ENCODE data around the gene VAMP3. TPM values are rescaled to one million over a fixed set of nuclear protein-coding genes. Genes with fewer than 3 reads are reported as not detected.

Gene VAMP3
- polyA plus RNA-seq, 4 donors: 51.8 to 117 (median 79.8) TPM

DNA sequence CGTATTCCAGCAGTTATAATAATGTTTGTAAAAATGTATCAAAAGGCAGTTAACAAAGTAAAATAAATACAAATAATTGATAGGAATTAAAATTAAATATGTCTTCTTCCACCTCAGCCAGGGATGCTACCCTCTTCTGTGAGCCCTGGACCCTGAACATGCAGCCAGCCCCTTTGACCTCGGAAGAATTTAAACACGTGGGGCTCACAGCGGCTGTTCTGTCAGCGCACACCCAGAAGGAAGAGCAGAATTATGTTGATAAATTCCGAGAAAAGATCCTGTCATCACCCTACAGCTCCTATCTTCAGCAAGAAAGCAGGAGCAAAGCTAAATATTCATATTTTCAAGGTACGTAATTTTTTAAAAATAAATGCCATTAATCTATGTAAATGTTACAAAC lies 55.3 kb downstream of the VAMP3 start:
- no peaks in the 10 kb centered on the region for H3K9me3 ChIP-seq (ENCODE audit: control insufficient read depth in 2 of 2, insufficient read depth in 1 of 2, low read depth in 1 of 2, low read length in 1 of 2)
- WGBS, 3 donors: 74 to 90% (median 87%) methylated on average over 7 of the region's 7 CpGs
- DNase-seq (no peak), FAIRE-seq (no peak)
- no peak overlapping the region for H3K27ac ChIP-seq (ENCODE audit: low read depth in 1 of 3, low read length in 2 of 3)
- no peaks in the 10 kb centered on the region for H3K27me3 ChIP-seq (ENCODE audit: control insufficient read depth in 3 of 3, insufficient read depth in 3 of 3, low read length in 3 of 3)
- H3K36me3 ChIP-seq (ENCODE audit: control insufficient read depth in 3 of 3, insufficient read depth in 2 of 3, low read depth in 1 of 3, low read length in 3 of 3): peaks cover 0 to 12% (median 6%) of the 10 kb centered on the region in 3 donors
- H3K4me3 ChIP-seq (ENCODE audit: low read depth in 1 of 3, low read length in 3 of 3): no peak overlapping the region
- no peaks in the 10 kb centered on the region for H3K4me1 ChIP-seq (ENCODE audit: control insufficient read depth in 3 of 3, insufficient read depth in 2 of 3, low read depth in 1 of 3, low read length in 2 of 3)

DNA sequence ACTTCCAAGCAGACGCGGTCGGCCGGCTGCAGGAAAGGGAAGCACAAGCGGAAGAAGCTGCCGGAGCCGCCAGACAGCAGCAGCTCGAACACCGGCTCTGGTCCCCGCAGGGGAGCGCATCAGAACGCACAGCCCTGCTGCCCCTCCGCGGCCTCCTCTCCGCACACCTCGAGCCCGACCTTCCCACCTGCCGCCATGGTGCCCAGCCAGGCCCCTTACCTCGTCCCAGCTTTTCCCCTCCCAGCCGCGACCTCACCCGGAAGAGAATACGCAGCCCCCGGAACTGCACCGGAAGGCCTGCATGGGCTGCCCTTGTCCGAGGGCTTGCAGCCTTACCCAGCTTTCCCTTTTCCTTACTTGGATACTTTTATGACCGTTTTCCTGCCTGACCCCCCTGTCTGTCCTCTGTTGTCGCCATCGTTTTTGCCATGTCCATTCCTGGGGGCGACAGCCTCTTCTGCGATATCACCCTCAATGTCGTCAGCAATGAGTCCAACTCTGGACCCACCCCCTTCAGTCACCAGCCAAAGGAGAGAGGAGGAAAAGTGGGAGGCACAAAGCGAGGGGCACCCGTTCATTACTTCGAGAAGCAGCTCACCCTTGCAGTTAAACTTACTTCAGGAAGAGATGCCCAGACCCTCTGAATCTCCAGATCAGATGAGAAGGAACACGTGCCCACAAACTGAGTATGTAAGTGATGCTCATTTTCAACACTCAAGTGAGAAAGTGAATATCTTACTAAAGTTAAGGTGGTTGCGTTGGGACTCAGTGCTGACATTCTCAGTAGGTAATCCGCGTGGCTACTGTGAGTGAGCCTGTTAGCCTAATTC lies 56.2 kb downstream of the VAMP3 start:
- no peaks in the 10 kb centered on the region for H3K27me3 ChIP-seq (ENCODE audit: control insufficient read depth in 3 of 3, insufficient read depth in 3 of 3, low read length in 3 of 3)
- no peaks in the 10 kb centered on the region for H3K9me3 ChIP-seq (ENCODE audit: control insufficient read depth in 2 of 2, insufficient read depth in 1 of 2, low read depth in 1 of 2, low read length in 1 of 2)
- H3K36me3 ChIP-seq (ENCODE audit: control insufficient read depth in 3 of 3, insufficient read depth in 2 of 3, low read depth in 1 of 3, low read length in 3 of 3): peaks cover 0 to 12% (median 6%) of the 10 kb centered on the region in 3 donors
- H3K4me3 ChIP-seq (ENCODE audit: low read depth in 1 of 3, low read length in 3 of 3): peak overlapping the region in 1 of 3 donors; percentile 51
- peak overlapping the region in 1 of 3 donors; percentile 57 for H3K27ac ChIP-seq (ENCODE audit: low read depth in 1 of 3, low read length in 2 of 3)
- DNase-seq (peak; percentile 5 to 39), FAIRE-seq (no peak)
- H3K4me1 ChIP-seq (ENCODE audit: control insufficient read depth in 3 of 3, insufficient read depth in 2 of 3, low read depth in 1 of 3, low read length in 2 of 3): no peaks in the 10 kb centered on the region
- WGBS, 3 donors: 79 to 88% (median 86%) methylated on average over 39 of the region's 39 CpGs

Other genes starting within 250 kb of the VAMP3 start
- 1 to 10 TPM; 2.5 to 4.9 (median 3.5) TPM for gene PER3, start 13.0 kb downstream of the VAMP3 start, polyA plus RNA-seq
- gene UTS2, start 81.8 kb downstream of the VAMP3 start, polyA plus RNA-seq: 1 to 10 TPM in 1 of 4 donors, under 1 TPM in 2, not detected in 1; 0.33 to 1.9 (median 0.68) TPM
- gene TNFRSF9, start 169.5 kb downstream of the VAMP3 start, polyA plus RNA-seq: under 1 TPM in 2 of 4 donors, not detected in 2; 0.13 to 0.38 TPM
- gene PARK7, start 190.4 kb downstream of the VAMP3 start, polyA plus RNA-seq: 100 to 1,000 TPM; 199 to 297 (median 222) TPM